NCI-H526 treated with DMSO at 0.1 percent for 48 hours (cell line): ENCODE data around the gene UPK1B.
A peak's percentile ranks its signal among the peaks of the same experiment; 100 is the strongest.

Experiments used
- DNase-seq: peaks from one replicate; lab custom pipeline; 2025; lab: John Stamatoyannopoulos, UW

Gene UPK1B

GRCh38 chr3:119176778-119177177 is 3.4 kb downstream of the UPK1B start:
- DNase-seq = no peak

DNA sequence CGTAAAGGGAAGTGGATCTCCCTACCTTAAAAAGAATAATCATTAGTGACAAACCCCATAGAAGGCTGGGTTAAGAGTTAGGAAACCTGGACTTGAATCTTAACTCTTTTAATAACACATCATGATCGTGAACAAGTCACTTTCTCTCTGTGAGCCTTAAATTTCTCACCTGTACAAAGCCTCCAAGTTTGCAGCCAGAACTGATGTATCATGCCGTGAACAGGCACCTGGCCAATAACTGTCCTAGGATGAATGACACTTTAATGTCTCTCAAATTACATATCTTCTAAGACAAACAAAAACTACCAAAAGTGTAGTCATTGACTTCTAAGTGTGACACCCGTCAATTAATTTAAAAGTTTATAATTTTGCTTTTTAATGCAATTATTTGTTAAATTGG is 3.9 kb downstream of the UPK1B start:
- no peak for DNase-seq

- no peak for DNase-seq
Measured at GRCh38 chr3:119181765-119182164, 8.4 kb downstream of the UPK1B start.

DNA sequence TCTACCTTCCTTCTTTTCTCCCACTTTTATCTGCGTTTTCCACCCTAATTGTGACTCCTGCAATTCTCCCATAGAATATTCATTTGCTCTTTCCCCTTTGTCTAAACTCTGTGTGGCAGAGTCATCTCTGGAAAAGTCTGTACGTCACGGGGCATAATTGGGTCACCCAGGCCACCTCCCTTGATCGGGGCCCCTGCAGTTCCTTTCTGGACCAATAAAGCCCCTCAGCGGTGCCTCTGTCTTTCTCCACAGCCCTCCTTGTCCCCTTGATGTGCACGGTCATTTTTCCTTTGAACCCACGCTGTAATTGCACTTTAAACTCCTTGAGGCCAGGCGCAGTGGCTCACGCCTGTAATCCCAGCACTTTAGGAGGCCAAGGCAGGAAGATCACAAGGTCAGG is 10.7 kb downstream of the UPK1B start:
- DNase-seq = no peak

GRCh38 chr3:119184796-119185570 is 11.6 kb downstream of the UPK1B start:
- DNase-seq = no peak

DNA sequence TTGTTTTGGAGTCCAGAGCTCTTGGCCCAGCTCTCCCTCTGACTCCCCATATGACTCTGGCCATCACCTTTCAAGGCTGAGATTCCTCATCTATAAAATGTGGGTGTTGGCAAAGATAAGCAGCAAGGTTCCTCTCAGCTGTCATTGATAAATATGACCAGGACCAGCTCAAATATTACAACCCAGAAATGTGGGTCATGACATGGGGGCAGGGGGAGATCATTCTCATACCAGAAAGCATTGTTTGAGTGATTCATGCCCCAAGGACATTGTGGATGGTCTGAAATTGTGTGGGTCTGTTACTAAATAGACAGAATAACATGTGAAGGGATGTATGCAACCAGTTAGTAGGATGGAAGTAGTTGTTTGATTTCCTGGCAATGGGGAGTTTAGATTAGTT is 13.9 kb downstream of the UPK1B start:
- no peak for DNase-seq

GRCh38 chr3:119191800-119192199 is 18.4 kb downstream of the UPK1B start:
- no peak for DNase-seq

- DNase-seq = no peak
Measured at GRCh38 chr3:119194237-119195150, 21.1 kb downstream of the UPK1B start.

GRCh38 chr3:119195151-119195476 is 21.7 kb downstream of the UPK1B start:
- no peak for DNase-seq

- no peak for DNase-seq
Measured at GRCh38 chr3:119195911-119196310, 22.5 kb downstream of the UPK1B start.

- no peak for DNase-seq
Measured at GRCh38 chr3:119205209-119205608, 31.8 kb downstream of the UPK1B start.

DNA sequence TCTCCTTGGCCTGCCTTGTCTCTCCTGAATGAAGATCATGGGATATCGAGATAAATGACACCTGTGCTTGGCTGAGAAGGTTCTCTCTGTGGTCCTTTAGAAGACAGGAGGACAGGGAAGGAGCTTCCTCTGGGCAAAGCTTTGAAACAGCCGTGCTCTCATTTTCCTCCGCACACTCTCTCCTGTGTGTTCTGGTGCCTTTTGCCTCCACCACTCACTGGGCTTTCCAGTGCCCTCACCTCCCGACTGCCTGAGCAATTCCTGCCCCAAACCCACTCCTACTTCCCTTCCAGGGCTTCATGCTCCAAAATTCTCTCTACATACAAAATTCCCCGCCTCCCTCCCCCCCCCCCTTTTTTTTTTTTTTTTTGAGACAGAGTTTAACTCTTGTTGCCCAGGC is 32.3 kb downstream of the UPK1B start:
- no peak for DNase-seq

DNA sequence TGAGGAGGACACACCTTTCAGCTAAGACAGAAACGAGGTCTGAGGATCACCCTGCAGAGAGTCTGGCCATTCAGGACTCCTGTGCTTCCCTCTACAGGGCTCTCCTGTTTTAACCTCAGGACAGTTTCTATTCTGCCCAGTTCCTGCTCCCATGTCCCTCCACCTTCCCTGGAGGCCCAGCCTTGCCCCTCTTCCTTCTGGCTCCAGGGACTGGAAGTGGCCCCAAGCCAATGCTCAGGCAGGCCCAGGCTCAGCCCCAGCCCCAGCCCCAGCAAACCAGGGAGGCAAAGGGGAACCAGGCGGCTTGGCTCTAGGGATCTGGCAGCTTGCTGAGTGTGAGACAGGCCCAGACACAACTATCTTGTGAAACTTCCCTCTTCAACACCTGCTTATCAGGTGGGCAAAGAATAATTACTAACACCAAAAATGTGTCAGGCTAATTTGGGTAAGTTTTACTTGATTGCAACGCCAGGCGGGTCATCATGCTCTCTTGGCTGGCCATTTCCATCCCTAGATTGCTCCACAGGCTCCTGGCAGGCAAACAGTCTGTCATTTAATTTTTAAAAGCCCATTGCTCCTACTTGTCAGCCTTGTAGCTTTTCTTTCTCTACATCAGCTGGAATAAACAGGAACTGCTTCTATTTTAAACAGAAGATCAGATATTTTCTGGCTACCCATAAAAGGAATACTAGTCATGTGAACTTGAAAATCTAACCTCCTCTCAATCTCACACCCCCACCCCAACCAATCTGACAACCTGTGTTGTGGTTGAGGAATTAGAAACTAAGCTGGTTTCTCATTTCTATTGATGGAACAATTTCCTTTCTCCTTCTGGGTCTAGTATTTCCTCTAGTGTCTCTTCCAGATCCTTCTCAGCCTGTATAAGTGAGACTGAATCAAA is 33.5 kb downstream of the UPK1B start:
- no peak for DNase-seq

- no peak for DNase-seq
Measured at GRCh38 chr3:119207512-119207875, 34.1 kb downstream of the UPK1B start.

GRCh38 chr3:119211193-119211592 is 37.8 kb downstream of the UPK1B start:
- DNase-seq = no peak

- DNase-seq = no peak
Measured at GRCh38 chr3:119211803-119212202, 38.4 kb downstream of the UPK1B start.

DNA sequence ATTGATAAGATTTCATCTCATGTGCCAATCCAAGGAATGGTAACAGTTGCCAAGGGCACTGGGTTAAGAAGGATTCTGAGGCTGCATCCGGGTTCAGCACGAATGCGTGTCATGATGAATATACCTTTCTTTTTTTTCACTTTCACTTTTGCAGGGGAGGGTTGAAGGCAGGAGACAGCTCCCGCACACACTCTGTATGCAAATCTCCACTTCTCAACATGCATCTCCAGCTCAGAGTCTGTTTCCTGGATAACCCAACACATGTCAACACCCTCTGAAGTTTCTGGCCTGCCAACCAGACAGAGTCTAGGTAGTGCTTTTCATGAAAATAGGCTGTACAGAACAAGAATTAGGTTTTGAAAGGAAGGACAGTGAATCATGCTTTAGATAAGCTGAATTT is 45.7 kb downstream of the UPK1B start:
- DNase-seq = peak; percentile 21

DNA sequence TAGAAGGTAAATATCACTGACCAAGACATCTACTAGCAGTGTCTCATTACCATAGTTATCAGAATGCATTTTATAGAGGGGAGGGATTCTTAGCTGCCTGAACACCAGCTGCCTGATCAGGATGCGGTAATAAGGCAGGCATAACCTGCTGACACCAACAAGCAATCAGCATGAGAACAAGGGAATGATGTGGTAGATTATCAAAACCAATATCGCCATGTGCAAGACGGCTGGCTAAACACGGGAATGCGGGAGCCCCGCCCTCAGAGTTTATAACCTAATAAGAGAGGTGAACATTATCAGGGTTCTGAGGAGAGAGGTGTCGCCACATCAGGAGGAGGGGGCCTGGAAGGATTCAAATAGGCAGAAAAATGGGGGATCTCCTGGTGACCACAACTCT is 46.8 kb downstream of the UPK1B start:
- DNase-seq = no peak

DNA sequence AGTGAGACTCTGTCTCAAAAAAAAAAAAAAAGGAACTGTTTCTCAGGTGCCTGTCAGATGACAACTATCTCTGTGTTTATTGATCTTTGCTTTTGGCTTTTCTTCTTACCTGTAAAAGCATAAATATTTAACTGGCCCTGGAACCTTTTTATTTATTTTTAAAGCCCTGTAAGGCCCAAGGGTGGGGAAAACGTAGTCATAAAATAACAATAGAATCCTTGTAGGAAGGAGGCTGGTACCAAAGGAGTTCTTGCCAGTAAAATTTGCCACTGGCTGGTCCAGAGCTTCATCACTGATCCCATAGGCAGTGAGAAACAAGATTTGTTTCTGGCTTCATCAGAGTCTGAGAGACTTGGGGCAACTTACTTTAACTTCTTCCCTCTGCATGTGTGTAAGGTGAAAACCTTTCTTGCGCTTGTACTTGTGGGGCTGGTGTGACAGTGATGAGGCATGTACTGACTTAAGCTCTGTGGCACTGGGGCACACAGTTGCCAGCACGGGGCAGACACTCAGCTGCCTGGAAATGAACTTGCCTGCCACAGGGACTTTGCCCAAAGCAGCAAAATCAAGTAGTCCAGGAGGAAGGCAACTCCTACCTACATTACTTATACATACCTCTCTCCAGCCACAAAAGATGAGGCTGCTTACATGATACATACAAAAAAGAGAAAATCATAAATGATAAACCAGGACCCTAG is 47.7 kb downstream of the UPK1B start:
- no peak for DNase-seq

DNA sequence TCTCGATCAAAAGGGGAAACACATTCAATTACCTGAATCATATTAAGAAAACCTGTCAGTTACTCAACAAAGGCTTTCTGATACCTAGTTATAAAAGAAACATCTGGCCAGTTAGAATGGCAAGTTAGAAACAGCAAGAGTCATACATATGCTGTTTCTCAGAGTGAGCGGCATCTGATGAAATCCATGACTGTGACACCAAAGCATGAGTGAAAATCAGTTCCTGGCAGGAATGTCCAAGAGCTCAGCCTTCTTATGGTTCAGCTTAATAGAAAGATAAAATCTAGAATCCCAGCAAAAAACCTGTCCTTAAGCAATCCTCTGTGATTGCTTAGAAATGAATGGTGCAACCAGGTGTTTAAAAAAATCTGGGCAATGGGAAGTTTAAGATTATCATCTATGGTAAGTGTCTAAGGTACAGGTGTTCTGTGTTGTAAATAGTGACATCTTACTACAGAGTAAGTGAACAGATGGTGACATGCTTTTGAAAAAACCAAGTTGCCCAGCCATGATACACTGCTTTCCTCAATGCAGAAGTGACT is 48.5 kb downstream of the UPK1B start:
- DNase-seq = no peak

- no peak for DNase-seq
Measured at GRCh38 chr3:119222391-119222790, 49.0 kb downstream of the UPK1B start.

GRCh38 chr3:119223511-119223910 is 50.1 kb downstream of the UPK1B start:
- DNase-seq = no peak
